Right lobe of liver (tissue), 6 donors: ENCODE results near the gene VAC14. TPM values are rescaled to one million over a fixed set of nuclear protein-coding genes. Genes with fewer than 3 reads are reported as not detected.
A peak's percentile ranks its signal among the peaks of the same experiment; 100 is the strongest.

Experiments used
- ATAC-seq, 4 donors: fragments of 200-7000 bp; cut with Tn5 transposase; one replicate each; pipeline ENCODE4 v1.9.1; 2020; ENCODE audit warnings: mild to moderate bottlenecking in 4 of 4, moderate library complexity in 4 of 4
- DNase-seq, 3 donors: peaks; one replicate each; pipeline ENCODE4 v3.0.0-alpha.2; 2020
- H3K27ac ChIP-seq, 3 donors: fragments of 200-600 bp; one replicate each; pipeline ENCODE4 v1.8.0; 2022
- H3K27me3 ChIP-seq, 2 donors: fragments of 200-600 bp; one replicate each; pipeline ENCODE4 v1.8.0; 2022
- H3K36me3 ChIP-seq, 4 donors: fragments of 200-600 bp; sonication (generic) in 1 of 4; one replicate each; pipeline versions ENCODE4 v1.5.1 to v1.8.0; 2017 to 2022; ENCODE audit warnings: control low read depth in 1 of 4
- H3K4me1 ChIP-seq, 4 donors: fragments of 200-600 bp; sonication (generic) in 1 of 4; one replicate each; pipeline versions ENCODE4 v1.5.1 to v1.8.0; 2017 to 2022; ENCODE audit warnings: control low read depth in 1 of 4
- H3K4me3 ChIP-seq, 3 donors: fragments of 200-600 bp; one replicate each; pipeline ENCODE4 v1.8.0; 2022
- H3K9me3 ChIP-seq, 4 donors: fragments of 200-600 bp; sonication (generic) in 1 of 4; one replicate each; pipeline versions ENCODE4 v1.5.1 to v1.8.0; 2017 to 2022; ENCODE audit warnings: control low read depth in 1 of 4
- CTCF ChIP-seq, 4 donors: fragments of 200-600 bp in 3 of 4; fragments of 450-650 bp in 1 of 4; IDR thresholded peaks; one replicate each; pipeline versions ENCODE4 v1.5.1 to v1.8.0; 2016 to 2022; ENCODE audit warnings: antibody characterized with exemption in 4 of 4, mild to moderate bottlenecking in 2 of 4
- POLR2A ChIP-seq: fragments of 450-650 bp; IDR thresholded peaks from one replicate; pipeline ENCODE4 v1.6.1; 2017; ENCODE audit warnings: antibody characterized with exemption, mild to moderate bottlenecking
- WGBS: methylation state at CpG from one replicate; pipeline ENCODE4 v1.1.6; 2018; ENCODE audit warnings: low coverage, low lambda C conversion rate; ENCODE audit not compliant: insufficient coverage; ENCODE audit errors: missing lambda C conversion rate; 5-methylcytosine and 5-hydroxymethylcytosine counted together
- intact Hi-C, 2 donors: fragments of 100-400 bp; cut with DNase I; formaldehyde crosslinking; loops; one replicate each; pipeline versions ENCODE4 v1.11.2 to v1.14.1; 2022
- total RNA-seq, 6 experiments: library from RNA; depleted of rRNA in 2 of 6; stranded (reverse); fragments of >200 nt in 2 of 6; fragmentation: NEBNext Ultra II Directional in 3 of 6; extraction: Animal tissue kit (Norgen Biotek cat#: 25700) in 3 of 6; gene quantifications; one replicate each; pipeline versions ENCODE4 v1.1.0 to v1.2.4, GENCODE V29; 2016 to 2023
- donor health status: DM: no; HTN: yes; CAD: no.
- donor health status: DM: no; HTN: no; CAD: no.
- donor health status: DM: no; HTN: no; CAD: no.
- donor health status: DM: no; HTN: yes; CAD: no.
- donor health status: DM: no; HTN: yes; CAD: no.

The VAC14 gene
- total RNA-seq, 6 experiments from 2014 or later: 14.3 to 40.2 (median 23.4) TPM

DNA sequence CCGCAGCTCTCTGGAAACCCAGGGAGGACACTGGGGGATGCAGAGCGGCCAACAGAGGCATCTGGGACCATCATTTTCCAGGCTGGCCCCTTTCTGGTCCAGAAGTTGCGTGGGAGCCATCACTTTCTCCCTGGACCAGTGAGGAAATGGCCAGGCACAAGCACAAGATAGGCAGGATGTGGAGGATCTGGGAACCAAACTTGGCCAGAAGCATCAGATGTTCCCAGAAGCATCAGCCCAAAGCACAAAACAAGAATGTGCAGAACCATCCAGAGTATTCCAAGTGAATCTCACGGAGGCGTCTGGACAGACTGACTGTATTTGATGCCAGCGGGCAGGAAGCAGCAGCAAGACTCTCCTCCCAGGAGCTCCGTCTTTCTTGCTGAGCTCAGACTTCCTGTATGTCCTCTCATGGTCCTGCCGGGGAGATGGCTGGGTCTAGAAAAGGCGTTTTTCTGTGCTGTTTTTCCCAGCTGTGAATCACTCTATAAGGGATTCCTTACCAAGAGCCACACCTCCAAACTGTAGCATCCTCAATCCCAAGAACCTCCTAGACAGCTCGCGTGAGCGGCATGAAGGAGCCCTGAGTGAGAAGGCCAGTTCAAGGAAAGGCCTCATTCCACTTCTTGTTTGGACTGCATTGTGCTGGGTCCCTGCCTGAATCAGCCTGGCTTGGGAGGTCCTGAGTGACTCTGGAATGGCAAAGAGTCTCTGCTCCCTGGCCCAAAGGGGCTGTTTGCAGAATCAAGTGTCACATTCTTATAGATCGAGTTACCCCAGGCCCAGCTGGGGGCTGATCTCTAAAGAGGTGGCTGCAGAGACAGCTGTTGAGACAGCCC, 65.6 kb downstream of the VAC14 start:
- H3K27ac ChIP-seq: peak overlapping the region in 1 of 3 donors; percentile 7
- intact Hi-C loops: loop anchor here (5.0 to 10.0 kb wide), 2 partner anchors 51 to 53 kb away; partner anchors contain the start of gene MTSS2 (in 1 of the 2)

DNA sequence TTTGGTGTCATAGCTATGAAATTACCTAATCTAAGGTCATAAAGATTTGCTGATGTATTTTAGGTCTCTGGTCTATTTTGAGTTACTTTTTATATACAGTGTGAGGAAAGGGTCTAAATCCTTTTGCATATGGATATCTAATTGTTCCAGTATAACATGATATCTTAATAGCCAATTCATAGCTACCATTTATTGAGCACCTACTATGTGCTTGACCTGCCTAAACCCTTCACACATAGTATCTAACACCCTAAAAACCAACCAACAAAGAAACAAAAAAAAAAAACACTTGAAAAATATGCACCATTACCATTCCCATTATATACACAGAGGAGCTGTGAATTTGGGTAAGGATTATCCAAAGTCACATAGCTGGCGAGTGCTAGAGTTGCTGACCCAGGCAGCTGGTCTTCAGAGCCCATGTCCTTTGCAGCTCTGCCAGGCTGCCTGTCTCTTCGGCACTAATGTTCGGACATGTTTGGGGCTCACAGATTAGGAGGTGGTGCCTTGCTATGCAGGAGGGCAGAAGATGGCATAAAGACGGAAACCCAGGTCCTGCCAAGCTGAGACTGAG, 66.3 kb downstream of the VAC14 start:
- Histone ChIP-seq H3K27me3 (no peaks in the 10 kb centered on the region), H3K36me3 (no peaks in the 10 kb centered on the region), H3K4me3 (no peak overlapping the region), H3K27ac (no peak overlapping the region), H3K4me1 (peaks cover 0 to 27% (median 11%) of the 10 kb centered on the region in 4 donors), H3K9me3 (no peaks in the 10 kb centered on the region)
- no peak for DNase-seq
- intact Hi-C loops: loop anchor here (5.0 to 10.0 kb wide), 2 partner anchors 50 to 52 kb away; partner anchors contain the start of gene MTSS2 (in 1 of the 2)
- no peak for ATAC-seq
- WGBS: 83% methylated on average over 2 of the region's 4 CpGs
- TF ChIP-seq POLR2A (no peak), CTCF (IDR thresholded peaks at IDR 0.05) (no peak)

More for the DNA sequence above, 65.6 kb downstream of the VAC14 start:
- Histone ChIP-seq H3K27me3 (no peaks in the 10 kb centered on the region), H3K4me1 (peaks cover 0 to 34% (median 15%) of the 10 kb centered on the region in 4 donors), H3K9me3 (no peaks in the 10 kb centered on the region), H3K36me3 (no peaks in the 10 kb centered on the region), H3K4me3 (no peak overlapping the region)
- TF ChIP-seq CTCF (IDR thresholded peaks at IDR 0.05) (no peak), POLR2A (no peak)
- WGBS: 79% methylated on average over 12 of the region's 13 CpGs
- no peak for DNase-seq
- ATAC-seq: no peak

DNA sequence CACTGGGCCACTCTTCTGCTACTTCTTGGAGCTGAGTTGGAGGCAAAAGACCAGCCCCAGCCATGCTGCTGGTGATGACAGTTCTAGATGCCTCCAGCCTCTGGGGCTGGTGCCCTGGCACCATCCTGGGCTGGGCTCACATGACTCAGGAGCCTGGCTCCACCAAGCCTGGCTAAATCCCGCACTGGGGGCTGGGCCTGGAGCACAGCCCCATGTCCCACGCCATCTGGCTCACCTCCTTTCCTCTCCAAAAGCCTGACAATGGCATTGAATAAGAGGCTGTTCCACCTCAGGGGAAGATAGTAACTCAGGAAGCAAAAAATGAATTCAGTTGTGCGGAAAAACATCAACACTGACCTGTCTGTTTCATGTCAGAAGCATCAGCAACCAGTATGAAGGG, 70.0 kb downstream of the VAC14 start:
- TF ChIP-seq CTCF (IDR thresholded peaks at IDR 0.05): no peak
- no peak for TF ChIP-seq POLR2A
- peaks cover 0 to 2% (median 0%) of the 10 kb centered on the region in 4 donors for H3K36me3 ChIP-seq
- DNase-seq (no peak), ATAC-seq (no peak)
- no peaks in the 10 kb centered on the region for H3K9me3 ChIP-seq
- intact Hi-C loops: loop anchor here in 1 of 2 donors (10.0 kb wide), 1 partner anchor 46 kb away; the partner anchor contains the start of gene MTSS2
- no peak overlapping the region for H3K4me3 ChIP-seq
- WGBS: 100% methylated on average over 1 of the region's 3 CpGs
- H3K4me1 ChIP-seq: peaks cover 0 to 15% (median 5%) of the 10 kb centered on the region in 4 donors
- H3K27ac ChIP-seq: no peak overlapping the region
- H3K27me3 ChIP-seq: no peaks in the 10 kb centered on the region

DNA sequence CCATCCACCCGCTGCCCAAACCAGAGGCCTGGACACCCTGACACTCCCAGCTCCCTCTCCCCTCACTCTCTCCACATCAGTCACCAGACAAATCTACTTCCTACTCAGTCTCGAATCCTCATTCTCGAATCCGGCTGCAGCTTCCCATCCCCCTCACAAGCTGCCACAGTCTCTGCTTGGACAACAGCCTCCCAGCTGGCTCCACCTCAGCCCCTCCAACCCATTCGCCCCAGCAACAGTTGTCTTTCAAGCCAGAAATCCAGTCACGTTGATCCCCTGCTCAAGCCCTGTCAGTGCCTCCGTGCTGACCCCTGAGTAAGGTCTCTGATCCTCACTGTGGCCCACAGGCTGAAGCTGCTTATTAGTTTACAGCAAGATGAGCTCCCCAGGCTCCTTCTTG, 70.9 kb downstream of the VAC14 start:
- peaks cover 0 to 23% (median 8%) of the 10 kb centered on the region in 4 donors for H3K4me1 ChIP-seq
- H3K27ac ChIP-seq: no peak overlapping the region
- H3K9me3 ChIP-seq: no peaks in the 10 kb centered on the region
- no peak for ATAC-seq
- intact Hi-C loops: loop anchor here in 1 of 2 donors (10.0 kb wide), 1 partner anchor 45 kb away; the partner anchor contains the start of gene MTSS2
- no peak for DNase-seq
- 81% methylated on average over 5 of the region's 7 CpGs for WGBS
- no peaks in the 10 kb centered on the region for H3K27me3 ChIP-seq
- H3K4me3 ChIP-seq: no peak overlapping the region
- TF ChIP-seq CTCF (IDR thresholded peaks at IDR 0.05) (no peak), POLR2A (no peak)
- peaks cover 0 to 2% (median 0%) of the 10 kb centered on the region in 4 donors for H3K36me3 ChIP-seq
